K562 (cell line): ENCODE data around the gene NIM1K. TPM values are rescaled to one million over a fixed set of nuclear protein-coding genes. Genes with fewer than 3 reads are reported as not detected.

Experiments used
- ATAC-seq: fragments of 200-7000 bp; cut with Tn5 transposase; 3 replicates; pipeline ENCODE4 v1.9.1; 2020; ENCODE audit warnings: moderate library complexity
- BruUV-seq: library from RNA; stranded (reverse); fragments of 400-500 nt; replicated peaks from 2 replicates; lab custom pipeline; 2021; lab: Mats Ljungman, UMichigan
- CTCF ChIA-PET: fragments of 300-600 bp; formaldehyde crosslinking; extraction: SDS; loops from one replicate; lab custom pipeline; 2021; ENCODE audit warnings: low intra/inter-chr PET ratio; lab: Yijun Ruan, JAX
- POLR2A ChIA-PET: fragments of 300-600, 350-650 bp; sonication (Branson Sonifier 250); formaldehyde crosslinking; extraction: SDS; loops from one replicate; lab custom pipeline; 2021; ENCODE audit warnings: antibody characterized with exemption, inconsistent platforms; lab: Yijun Ruan, JAX
- DNase-seq, 4 experiments: peaks; one replicate each; pipeline versions ENCODE4 v3.0.0 to v3.0.0-alpha.2; 2011 to 2018; ENCODE audit warnings: low spot score in 3 of 4, mixed read lengths in 3 of 4; ENCODE audit errors: extremely low read depth in 1 of 4
- FAIRE-seq: peaks from 2 replicates; lab custom pipeline; 2011; peaks lifted over from hg19 to GRCh38; lab: Jason Lieb, UNC
- H2AFZ ChIP-seq: 2 replicates; pipeline ENCODE4 v1.6.0; 2011; ENCODE audit warnings: low read depth, low read length, control low read depth, inconsistent platforms
- H3K27ac ChIP-seq: fragments of 200-600 bp; 3 replicates; pipeline ENCODE4 v1.8.0; 2011; ENCODE audit warnings: low read depth, mild to moderate bottlenecking, control low read depth, inconsistent platforms, low read length, moderate library complexity, mixed read lengths; ENCODE audit errors: extremely low read depth
- H3K27me3 ChIP-seq, 2 experiments: fragments of 300-600 bp in 1 of 2; 2 replicates in 1 of 2; 3 replicates in 1 of 2; pipeline versions ENCODE4 v1.6.0 to v1.8.0; 2011; ENCODE audit warnings: inconsistent platforms in 2 of 2, low read length in 2 of 2, mild to moderate bottlenecking in 1 of 2, mixed read lengths in 1 of 2, moderate library complexity in 1 of 2; ENCODE audit not compliant: control insufficient read depth in 2 of 2, insufficient read depth in 2 of 2
- H3K36me3 ChIP-seq: fragments of 300-600 bp; 3 replicates; pipeline ENCODE4 v1.8.0; 2011; ENCODE audit warnings: mild to moderate bottlenecking, low read length, inconsistent platforms; ENCODE audit not compliant: control insufficient read depth, insufficient read depth
- H3K4me1 ChIP-seq, 2 experiments: fragments of 200-600 bp in 1 of 2; replicated peaks in 1 of 2; 2 replicates in 1 of 2; 3 replicates in 1 of 2; pipeline versions ENCODE4 v1.5.1 to v1.8.0; 2011; ENCODE audit warnings: inconsistent platforms in 2 of 2, low read length in 2 of 2, mild to moderate bottlenecking in 1 of 2, mixed read lengths in 1 of 2, moderate library complexity in 1 of 2; ENCODE audit not compliant: control insufficient read depth in 2 of 2, insufficient read depth in 2 of 2
- H3K4me2 ChIP-seq: 2 replicates; pipeline ENCODE4 v1.6.1; 2011; ENCODE audit warnings: low read length, control low read depth, inconsistent platforms, mixed read lengths; ENCODE audit not compliant: insufficient read depth
- H3K4me3 ChIP-seq: fragments of 200-600 bp; sonication (generic), shearing (Covaris generic); 2 replicates; pipeline ENCODE4 v1.5.1; 2016; ENCODE audit warnings: control low read depth, inconsistent platforms
- H3K79me2 ChIP-seq: fragments of 200-600 bp; 3 replicates; pipeline ENCODE4 v1.8.0; 2011; ENCODE audit warnings: low read length, inconsistent platforms; ENCODE audit not compliant: control insufficient read depth, insufficient read depth
- H3K9ac ChIP-seq, 2 experiments: 2 replicates each; pipeline versions ENCODE4 v1.6.0 to v1.6.1; 2011; ENCODE audit warnings: low read depth in 2 of 2, low read length in 2 of 2, control low read depth in 1 of 2, inconsistent platforms in 1 of 2, mild to moderate bottlenecking in 1 of 2, mixed read lengths in 1 of 2; ENCODE audit not compliant: insufficient read depth in 1 of 2
- H3K9me1 ChIP-seq: one replicate; pipeline ENCODE4 v1.6.0; 2011; ENCODE audit warnings: inconsistent platforms, mild to moderate bottlenecking, low read length, moderate library complexity; ENCODE audit not compliant: control insufficient read depth, insufficient read depth
- H3K9me3 ChIP-seq: replicated peaks from 2 replicates; pipeline ENCODE4 v1.5.1; 2011; ENCODE audit warnings: low read depth, low read length, inconsistent platforms; ENCODE audit not compliant: control insufficient read depth, insufficient read depth
- H4K20me1 ChIP-seq: replicated peaks from 2 replicates; pipeline ENCODE4 v1.6.1; 2011; ENCODE audit warnings: low read length, inconsistent platforms, mixed read lengths; ENCODE audit not compliant: control insufficient read depth, insufficient read depth
- ARID3A ChIP-seq: IDR thresholded peaks from 2 replicates; pipeline ENCODE4 v1.6.1; 2012; ENCODE audit warnings: low read depth, low read length, improper control_type of control experiment, borderline replicate concordance
- CEBPB ChIP-seq: fragments of 450-650 bp; IDR thresholded peaks from 2 replicates; pipeline ENCODE4 v1.6.1; 2016; ENCODE audit warnings: missing genetic modification characterization, missing compliant biosample characterization
- ELF1 ChIP-seq: fragments of 200-800 bp; sonication (Bioruptor generic); IDR thresholded peaks from 2 replicates; pipeline ENCODE4 v1.6.1; 2016; ENCODE audit warnings: missing genetic modification characterization, missing compliant biosample characterization
- GMEB1 ChIP-seq: fragments of 250-450 bp; sonication (Bioruptor Pico); IDR thresholded peaks from 2 replicates; pipeline ENCODE4 v1.4.0; 2020; ENCODE audit warnings: mild to moderate bottlenecking
- HDGF ChIP-seq: fragments of 450-650 bp; IDR thresholded peaks from 2 replicates; pipeline ENCODE4 v1.6.1; 2016
- HNRNPL ChIP-seq: fragments of 200-400 bp; formaldehyde crosslinking; IDR thresholded peaks from 2 replicates; pipeline ENCODE4 v1.6.1; 2017; ENCODE audit warnings: low read depth, mild to moderate bottlenecking, low read length
- ID3 ChIP-seq, 2 experiments: fragments of 250-450 bp in 1 of 2; fragments of 450-650 bp in 1 of 2; sonication (Bioruptor Pico) in 1 of 2; IDR thresholded peaks; 2 replicates each; pipeline versions ENCODE4 v1.6.1 to v1.8.0; 2016 to 2021; ENCODE audit warnings: mild to moderate bottlenecking in 2 of 2, moderate library complexity in 2 of 2, missing compliant biosample characterization in 1 of 2, missing genetic modification characterization in 1 of 2
- PKNOX1 ChIP-seq: fragments of 450-650 bp; IDR thresholded peaks from 2 replicates; pipeline ENCODE4 v1.6.1; 2016
- SMARCE1 ChIP-seq: fragments of 450-650 bp; IDR thresholded peaks from 2 replicates; pipeline ENCODE4 v1.7.1; 2016; ENCODE audit warnings: mild to moderate bottlenecking
- ZC3H4 ChIP-seq: sonication (generic); formaldehyde crosslinking; IDR thresholded peaks from 2 replicates; pipeline ENCODE4 v1.9.0; 2021; ENCODE audit warnings: missing genetic modification reagents, borderline replicate concordance
- ZNF699 ChIP-seq: fragments of 250-450 bp; sonication (Bioruptor Pico); IDR thresholded peaks from 2 replicates; pipeline ENCODE4 v1.8.0; 2021; ENCODE audit warnings: mild to moderate bottlenecking, moderate library complexity; ENCODE audit not compliant: insufficient replicate concordance
- WGBS: fragments of 100-300 bp; shearing (Covaris generic); methylation state at CpG from one replicate; pipeline ENCODE4 v1.1.6; 2016; ENCODE audit warnings: low coverage, mixed read lengths; ENCODE audit not compliant: insufficient coverage; ENCODE audit errors: missing lambda C conversion rate; 5-methylcytosine and 5-hydroxymethylcytosine counted together
- in situ Hi-C: fragments of 300-500 bp; cut with MboI; formaldehyde crosslinking; loops from 4 replicates; pipeline ENCODE4 v1.15.0; 2018; ENCODE audit warnings: inconsistent platforms, mixed read lengths
- intact Hi-C: fragments of 100-400 bp; cut with micrococcal nuclease; formaldehyde crosslinking; loops from 2 replicates; pipeline ENCODE4 v1.14.2; 2022
- polyA plus RNA-seq, 8 experiments: library from polyadenylated mRNA; depleted of rRNA in 4 of 8; stranded (reverse) in 5 of 8; unstranded in 3 of 8; fragments of >200 nt; fragmentation: Nextera tagmentation in 2 of 8; fragmentation: Illumina TruSeq in 1 of 8; extraction: Ambion mirVana in 2 of 8; extraction: Trizol in 1 of 8; gene quantifications; 2 replicates each; pipeline versions ENCODE4 v1.2.1 to v1.2.3, GENCODE V29; 2011 to 2014; ENCODE audit warnings: inconsistent platforms in 1 of 8, missing spikeins in 1 of 8
- total RNA-seq, 7 experiments: library from RNA; depleted of rRNA in 6 of 7; stranded (reverse); fragments of >200 nt in 6 of 7; fragmentation: Illumina TruSeq in 2 of 7; extraction: Trizol in 2 of 7; gene quantifications; 2 replicates each; pipeline versions ENCODE4 v1.2.1 to v1.2.3, GENCODE V29; 2011 to 2021; ENCODE audit warnings: low replicate concordance in 1 of 7

NIM1K gene
- total and polyA plus RNA-seq, 9 of the 15 experiments (the other 6 are each of a cell fraction or from before 2014, with no cell fraction given), result 0.03 to 0.34 (median 0.08) TPM; not detected in 3

- POLR2A ChIA-PET, result interaction anchor here (0.8 to 1.2 kb wide), 3 partner anchors 15 to 205 kb away, joined by 3 to 4 read pairs (median 3); no protein-coding TSS in a partner anchor
- peaks cover 15 to 22% of the 10 kb centered on the region in 2 experiments for H3K4me1 ChIP-seq
- no peaks in the 10 kb centered on the region for H3K79me2 ChIP-seq
- no peak overlapping the region for H3K4me3 ChIP-seq
- no peaks in the 10 kb centered on the region for H4K20me1 ChIP-seq
- H3K9ac ChIP-seq, result no peak overlapping the region
- BruUV-seq, result no TSS peak
- intact Hi-C loops, result no loop called here
- WGBS, result 11% methylated on average over 1 of the region's 1 CpG
- no peak for FAIRE-seq
- TF ChIP-seq ZC3H4 (CRISPR knock-in tag) (no peak), ELF1 (tag) (0 out of 2 replicates have a peak, but pooled peaks have one; percentile 24), ID3 (CRISPR knock-in tag; IDR thresholded peaks at IDR 0.05) (no peak), ID3 (tag; IDR thresholded peaks at IDR 0.05) (0 out of 2 replicates have a peak, but pooled peaks have one; percentile 31), PKNOX1 (no peak), HDGF (no peak), ARID3A (no peak), SMARCE1 (no peak), ZNF699 (CRISPR knock-in tag) (no peak), GMEB1 (CRISPR knock-in tag) (no peak), CEBPB (tag) (peak; percentile 54), HNRNPL (no peak)
- H3K9me1 ChIP-seq, result no peaks in the 10 kb centered on the region
- H3K27ac ChIP-seq, result no peak overlapping the region
- in situ Hi-C loops, result no loop called here
- DNase-seq, result peak in 1 of 4 experiments; percentile 19
- no peak overlapping the region for H3K4me2 ChIP-seq
- H3K27me3 ChIP-seq, result no peaks in the 10 kb centered on the region
- ATAC-seq, result peak; percentile 24; the same call in 1 of the 3 replicates
- H3K36me3 ChIP-seq, result no peaks in the 10 kb centered on the region
- no peaks in the 10 kb centered on the region; the same call in 1 of the 2 replicates for H3K9me3 ChIP-seq
- H2AFZ ChIP-seq, result 0 out of 2 replicates have a peak overlapping the region, but pooled peaks have one; percentile 15
- CTCF ChIA-PET, result no interaction called here
Measured at GRCh38 chr5:43270645-43271044, 78.6 kb downstream of the NIM1K start.
